Type B pancreatic cell (in vitro differentiated cells): ENCODE data around the gene PLAAT4. TPM values are rescaled to one million over a fixed set of nuclear protein-coding genes. Genes with fewer than 3 reads are reported as not detected.
"Not testable (repeated sequence)": the region's sequence is repeated elsewhere in the genome, so short reads cannot be mapped to it uniquely, and the experiment has no call there.

Experiments used
- DNase-seq: peaks from one replicate; pipeline ENCODE4 v3.0.0; 2021; ENCODE audit warnings: mixed read lengths; ENCODE audit not compliant: unreplicated experiment; ENCODE audit errors: extremely low spot score
- H3K27ac Mint-ChIP-seq: 2 replicates; pipeline ENCODE4 v1.8.0; 2021; ENCODE audit warnings: mild to moderate bottlenecking, mixed read lengths
- H3K27me3 Mint-ChIP-seq: 2 replicates; pipeline ENCODE4 v1.8.0; 2021; ENCODE audit warnings: mixed read lengths
- H3K36me3 Mint-ChIP-seq: 2 replicates; pipeline ENCODE4 v1.8.0; 2021; ENCODE audit warnings: mixed read lengths
- H3K4me1 Mint-ChIP-seq: one replicate; pipeline ENCODE4 v1.8.0; 2021; ENCODE audit warnings: mixed read lengths; ENCODE audit not compliant: unreplicated experiment
- H3K4me3 Mint-ChIP-seq: 2 replicates; pipeline ENCODE4 v1.8.0; 2021; ENCODE audit warnings: mild to moderate bottlenecking, mixed read lengths
- H3K9me3 Mint-ChIP-seq: 2 replicates; pipeline ENCODE4 v1.8.0; 2021; ENCODE audit warnings: mixed read lengths
- total RNA-seq: library from RNA; stranded (reverse); gene quantifications from 2 replicates; pipeline ENCODE4 v1.2.1, GENCODE V29; 2021; ENCODE audit warnings: low replicate concordance
- TF ChIP-seq, protein P1 (sequence below): fragments of 200-600 bp; sonication (generic); conservative IDR thresholded peaks from 2 replicates; pipeline ENCODE4 v1.5.0; 2021; ENCODE audit warnings: antibody characterized with exemption, mild to moderate bottlenecking

PLAAT4 gene
- total RNA-seq, 1 donor from 2014 or later, result 131 TPM

- Mint-ChIP-seq H3K36me3 (no peaks in the 10 kb centered on the region), H3K9me3 (peaks cover 6% of the 10 kb centered on the region), H3K4me1 (peaks cover 40% of the 10 kb centered on the region), H3K4me3 (no peak overlapping the region), H3K27ac (no peak overlapping the region), H3K27me3 (no peaks in the 10 kb centered on the region)
- TF ChIP-seq, protein P1, sequence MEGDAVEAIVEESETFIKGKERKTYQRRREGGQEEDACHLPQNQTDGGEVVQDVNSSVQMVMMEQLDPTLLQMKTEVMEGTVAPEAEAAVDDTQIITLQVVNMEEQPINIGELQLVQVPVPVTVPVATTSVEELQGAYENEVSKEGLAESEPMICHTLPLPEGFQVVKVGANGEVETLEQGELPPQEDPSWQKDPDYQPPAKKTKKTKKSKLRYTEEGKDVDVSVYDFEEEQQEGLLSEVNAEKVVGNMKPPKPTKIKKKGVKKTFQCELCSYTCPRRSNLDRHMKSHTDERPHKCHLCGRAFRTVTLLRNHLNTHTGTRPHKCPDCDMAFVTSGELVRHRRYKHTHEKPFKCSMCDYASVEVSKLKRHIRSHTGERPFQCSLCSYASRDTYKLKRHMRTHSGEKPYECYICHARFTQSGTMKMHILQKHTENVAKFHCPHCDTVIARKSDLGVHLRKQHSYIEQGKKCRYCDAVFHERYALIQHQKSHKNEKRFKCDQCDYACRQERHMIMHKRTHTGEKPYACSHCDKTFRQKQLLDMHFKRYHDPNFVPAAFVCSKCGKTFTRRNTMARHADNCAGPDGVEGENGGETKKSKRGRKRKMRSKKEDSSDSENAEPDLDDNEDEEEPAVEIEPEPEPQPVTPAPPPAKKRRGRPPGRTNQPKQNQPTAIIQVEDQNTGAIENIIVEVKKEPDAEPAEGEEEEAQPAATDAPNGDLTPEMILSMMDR, result no peak
- no peak for DNase-seq
Observed at GRCh38 chr11:63535734-63536133, 874 bp upstream of the PLAAT4 start.

DNA sequence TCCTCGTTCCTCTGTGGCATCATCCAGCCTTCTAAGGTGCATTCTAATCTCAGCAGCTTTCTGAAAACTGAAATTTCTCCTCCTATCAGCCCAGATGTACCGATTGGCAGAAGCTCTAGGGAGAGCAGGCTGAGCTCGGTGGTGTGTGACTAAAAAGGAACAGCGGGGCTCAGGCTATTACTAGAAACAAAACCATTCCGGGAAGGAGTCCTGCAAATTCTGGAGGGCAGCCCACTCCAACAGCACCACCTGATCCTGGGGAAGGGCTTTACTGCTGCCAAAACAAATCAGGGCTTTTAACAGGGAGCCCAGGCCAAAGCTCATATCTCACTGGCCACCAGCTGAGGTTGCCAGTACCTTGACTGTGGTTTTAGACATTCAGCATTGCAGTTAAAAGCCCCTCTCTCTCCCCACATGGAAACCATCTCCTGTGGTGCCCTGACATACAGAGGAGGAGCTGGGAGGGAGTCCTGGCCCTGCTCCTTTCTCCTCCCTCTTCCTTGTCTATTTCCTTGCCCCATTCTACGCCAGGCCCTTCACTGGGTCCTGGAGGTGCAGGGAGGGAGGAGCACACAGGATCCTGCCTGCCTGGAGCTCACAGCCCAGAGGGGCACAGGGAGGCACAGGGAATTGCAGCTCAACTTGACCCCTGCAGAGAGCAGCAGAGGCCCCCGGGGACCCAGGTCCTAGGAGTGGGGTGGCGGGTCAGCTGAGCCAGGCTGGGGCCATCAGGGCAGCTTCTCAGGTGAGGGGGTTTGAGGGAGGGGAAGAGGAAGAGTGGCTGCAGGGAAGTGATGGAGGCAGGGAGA, 889 bp downstream of the PLAAT4 start:
- Mint-ChIP-seq H3K27ac (peak overlapping the region; percentile 72), H3K4me1 (peaks cover 27% of the 10 kb centered on the region)

GRCh38 chr11:63542506-63542905, 5.9 kb downstream of the PLAAT4 start:
- not testable (repeated sequence) for DNase-seq, H3K27ac Mint-ChIP-seq, H3K9me3 Mint-ChIP-seq, H3K4me1 Mint-ChIP-seq, H3K4me3 Mint-ChIP-seq, H3K27me3 Mint-ChIP-seq, H3K36me3 Mint-ChIP-seq

More for the DNA sequence above, 889 bp downstream of the PLAAT4 start:
- TF ChIP-seq, protein P1, result no peak
- H3K4me3 Mint-ChIP-seq, result peak overlapping the region; percentile 58
- H3K36me3 Mint-ChIP-seq, result no peaks in the 10 kb centered on the region
- no peak for DNase-seq
- no peaks in the 10 kb centered on the region for H3K27me3 Mint-ChIP-seq
- H3K9me3 Mint-ChIP-seq, result no peaks in the 10 kb centered on the region

- Mint-ChIP-seq H3K36me3 (no peaks in the 10 kb centered on the region), H3K27ac (no peak overlapping the region), H3K4me1 (peaks cover 6% of the 10 kb centered on the region), H3K27me3 (no peaks in the 10 kb centered on the region), H3K9me3 (no peaks in the 10 kb centered on the region), H3K4me3 (no peak overlapping the region)
- TF ChIP-seq, protein P1, result no peak
- DNase-seq, result no peak
Observed at GRCh38 chr11:63543711-63544110, 7.1 kb downstream of the PLAAT4 start.

- no peaks in the 10 kb centered on the region for H3K36me3 Mint-ChIP-seq
- no peaks in the 10 kb centered on the region for H3K27me3 Mint-ChIP-seq
- TF ChIP-seq, protein P1, result no peak
- no peak overlapping the region for H3K27ac Mint-ChIP-seq
- peaks cover 6% of the 10 kb centered on the region for H3K4me1 Mint-ChIP-seq
- H3K9me3 Mint-ChIP-seq, result no peaks in the 10 kb centered on the region
- DNase-seq, result no peak
- H3K4me3 Mint-ChIP-seq, result no peak overlapping the region
Observed at GRCh38 chr11:63547061-63547460, 10.5 kb downstream of the PLAAT4 start.

GRCh38 chr11:63548178-63548577, 11.6 kb downstream of the PLAAT4 start:
- H3K27me3 Mint-ChIP-seq, result no peaks in the 10 kb centered on the region
- H3K36me3 Mint-ChIP-seq, result peaks cover 4% of the 10 kb centered on the region
- TF ChIP-seq, protein P1, result no peak
- no peak for DNase-seq
- H3K4me1 Mint-ChIP-seq, result peaks cover 14% of the 10 kb centered on the region
- peaks cover 4% of the 10 kb centered on the region for H3K9me3 Mint-ChIP-seq
- no peak overlapping the region for H3K27ac Mint-ChIP-seq
- no peak overlapping the region for H3K4me3 Mint-ChIP-seq
